Osteocyte (in vitro differentiated cells): ENCODE results near the gene NCOR2. TPM values are rescaled to one million over a fixed set of nuclear protein-coding genes. Genes with fewer than 3 reads are reported as not detected.

Experiments
- DNase-seq: peaks from one replicate; pipeline ENCODE4 v3.0.0; 2021; ENCODE audit warnings: mixed read lengths; ENCODE audit not compliant: unreplicated experiment; ENCODE audit errors: extremely low spot score
- H3K27ac Mint-ChIP-seq: one replicate; pipeline ENCODE4 v1.8.0; 2021; ENCODE audit warnings: mild to moderate bottlenecking, mixed read lengths; ENCODE audit not compliant: unreplicated experiment
- H3K27me3 Mint-ChIP-seq: one replicate; pipeline ENCODE4 v1.8.0; 2021; ENCODE audit warnings: mixed read lengths; ENCODE audit not compliant: unreplicated experiment
- H3K36me3 Mint-ChIP-seq: one replicate; pipeline ENCODE4 v1.8.0; 2021; ENCODE audit warnings: mixed read lengths; ENCODE audit not compliant: unreplicated experiment
- H3K4me1 Mint-ChIP-seq: one replicate; pipeline ENCODE4 v1.8.0; 2021; ENCODE audit warnings: mixed read lengths; ENCODE audit not compliant: unreplicated experiment
- H3K4me3 Mint-ChIP-seq: one replicate; pipeline ENCODE4 v1.8.0; 2021; ENCODE audit warnings: mild to moderate bottlenecking, moderate library complexity, mixed read lengths; ENCODE audit not compliant: unreplicated experiment
- H3K9me3 Mint-ChIP-seq: one replicate; pipeline ENCODE4 v1.8.0; 2021; ENCODE audit warnings: mixed read lengths; ENCODE audit not compliant: unreplicated experiment
- CTCF ChIP-seq: fragments of 200-600 bp; sonication (generic); IDR thresholded peaks from 2 replicates; pipeline ENCODE4 v1.5.0; 2021; ENCODE audit warnings: antibody characterized with exemption, mild to moderate bottlenecking, moderate library complexity
- total RNA-seq: library from RNA; stranded (reverse); gene quantifications from 2 replicates; pipeline ENCODE4 v1.2.1, GENCODE V29; 2021

Gene NCOR2
- total RNA-seq, 1 donor from 2014 or later, result 362 TPM

DNA sequence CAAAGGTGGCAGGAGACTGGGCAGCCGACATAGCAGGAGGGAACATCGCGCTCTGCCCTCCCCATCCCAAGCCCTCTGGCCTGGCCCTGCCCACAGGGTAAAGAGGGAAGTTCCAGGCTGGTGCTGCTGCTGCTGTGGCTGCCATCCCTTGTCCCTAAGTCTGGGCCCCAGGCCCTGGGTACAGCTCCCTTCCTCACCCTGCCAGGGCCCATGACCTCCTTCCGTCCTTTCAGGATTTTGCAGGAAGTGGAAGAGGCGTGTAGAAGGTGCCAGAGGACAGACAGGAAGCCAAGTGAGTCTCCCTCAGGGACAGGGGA, 14.7 kb upstream of the NCOR2 start:
- TF ChIP-seq CTCF, result no peak
- Mint-ChIP-seq H3K4me3 (no peak overlapping the region), H3K27me3 (no peaks in the 10 kb centered on the region), H3K4me1 (peaks cover 12% of the 10 kb centered on the region), H3K36me3 (peaks cover under 1% of the 10 kb centered on the region), H3K27ac (no peak overlapping the region), H3K9me3 (peaks cover under 1% of the 10 kb centered on the region)
- DNase-seq, result no peak

- H3K36me3 Mint-ChIP-seq, result peaks cover 3% of the 10 kb centered on the region
- DNase-seq, result no peak
- H3K27me3 Mint-ChIP-seq, result no peaks in the 10 kb centered on the region
- TF ChIP-seq CTCF, result no peak
- peaks cover 12% of the 10 kb centered on the region for H3K4me1 Mint-ChIP-seq
- no peak overlapping the region for H3K27ac Mint-ChIP-seq
- H3K4me3 Mint-ChIP-seq, result no peak overlapping the region
- H3K9me3 Mint-ChIP-seq, result peaks cover 4% of the 10 kb centered on the region
Measured at GRCh38 chr12:124581307-124582107, 14.1 kb upstream of the NCOR2 start.

DNA sequence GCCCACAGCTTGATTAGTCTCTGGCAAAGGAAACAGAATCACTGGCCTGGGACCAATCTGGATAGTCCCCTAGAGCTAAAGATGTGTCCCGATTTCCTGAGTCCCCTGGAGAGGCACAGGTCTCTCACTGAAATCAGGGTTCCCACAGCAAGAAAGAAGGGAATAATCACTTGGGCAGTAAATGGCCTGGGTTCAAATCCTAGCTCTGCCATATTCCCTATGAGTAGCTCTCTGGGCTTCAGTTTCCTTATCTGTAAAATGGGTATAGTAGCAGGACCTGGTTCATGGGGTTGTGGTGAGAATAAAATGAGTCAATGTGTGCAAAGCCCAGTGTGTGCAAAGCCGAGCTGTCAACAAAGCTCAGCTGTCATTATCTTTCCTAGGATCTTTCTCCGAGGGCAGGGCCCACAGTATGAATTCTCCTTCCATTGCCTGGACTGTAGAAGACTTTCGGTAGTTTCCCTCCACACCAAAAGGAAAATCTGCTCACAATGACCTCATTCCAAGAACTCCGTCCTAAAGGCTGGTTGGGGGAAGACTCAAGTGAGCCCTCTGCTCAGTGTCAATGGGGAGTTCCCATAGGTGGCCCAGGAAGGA, 12.6 kb upstream of the NCOR2 start:
- Mint-ChIP-seq H3K27ac (no peak overlapping the region), H3K36me3 (peaks cover 3% of the 10 kb centered on the region), H3K9me3 (peaks cover 4% of the 10 kb centered on the region), H3K27me3 (no peaks in the 10 kb centered on the region), H3K4me3 (no peak overlapping the region), H3K4me1 (peaks cover 15% of the 10 kb centered on the region)
- DNase-seq, result no peak
- no peak for TF ChIP-seq CTCF

DNA sequence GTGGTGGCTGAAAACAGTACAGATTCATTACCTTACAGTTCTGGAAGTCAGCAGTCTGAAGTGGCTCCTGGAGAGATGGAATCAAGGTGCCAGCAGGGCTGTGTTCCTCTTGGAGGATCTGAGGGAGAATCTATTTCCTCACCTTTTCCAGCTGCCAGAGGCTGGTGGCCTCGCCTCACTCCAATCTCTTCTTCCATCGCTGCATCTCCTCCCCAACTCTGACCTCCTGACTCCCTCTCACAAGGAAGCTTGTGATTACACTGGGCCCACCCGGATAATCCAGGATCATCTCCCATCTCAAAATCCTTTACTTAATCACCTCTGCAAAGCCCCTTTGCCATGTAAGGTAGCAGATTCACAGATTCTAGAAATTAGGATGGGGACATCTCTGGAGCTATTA, 11.4 kb upstream of the NCOR2 start:
- no peak overlapping the region for H3K4me3 Mint-ChIP-seq
- no peak overlapping the region for H3K27ac Mint-ChIP-seq
- H3K9me3 Mint-ChIP-seq, result peaks cover 4% of the 10 kb centered on the region

More for the DNA sequence above, 11.4 kb upstream of the NCOR2 start:
- Mint-ChIP-seq H3K36me3 (peaks cover 3% of the 10 kb centered on the region), H3K27me3 (no peaks in the 10 kb centered on the region), H3K4me1 (peaks cover 18% of the 10 kb centered on the region)
- TF ChIP-seq CTCF, result no peak
- no peak for DNase-seq
